AG08396 (cell line): Measurements from ENCODE around the gene IL33.

ENCODE experiments used
- DNase-seq: peaks from one replicate; pipeline ENCODE4 v3.0.0; 2012; ENCODE audit warnings: low spot score, mixed read lengths

IL33 gene

DNA sequence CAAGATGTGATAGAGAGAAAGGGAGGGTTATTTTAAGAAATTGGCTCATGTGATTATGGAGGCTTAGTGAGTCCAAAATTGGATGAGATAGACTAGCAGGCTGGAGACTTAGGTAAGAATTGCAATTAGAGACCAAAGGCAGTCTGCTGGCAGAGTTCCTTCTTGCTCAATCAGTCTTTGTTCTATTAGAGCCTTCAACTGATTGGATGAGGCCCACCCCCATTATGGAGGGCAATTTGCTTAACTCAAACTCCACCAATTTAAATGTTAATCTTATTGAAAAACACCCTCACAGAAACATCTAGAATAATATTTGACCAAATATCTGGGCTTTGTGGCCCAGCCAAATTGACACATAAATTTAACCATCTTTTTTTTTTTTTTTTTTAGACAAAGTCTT lies 88.6 kb downstream of the IL33 start:
- DNase-seq: no peak

DNA sequence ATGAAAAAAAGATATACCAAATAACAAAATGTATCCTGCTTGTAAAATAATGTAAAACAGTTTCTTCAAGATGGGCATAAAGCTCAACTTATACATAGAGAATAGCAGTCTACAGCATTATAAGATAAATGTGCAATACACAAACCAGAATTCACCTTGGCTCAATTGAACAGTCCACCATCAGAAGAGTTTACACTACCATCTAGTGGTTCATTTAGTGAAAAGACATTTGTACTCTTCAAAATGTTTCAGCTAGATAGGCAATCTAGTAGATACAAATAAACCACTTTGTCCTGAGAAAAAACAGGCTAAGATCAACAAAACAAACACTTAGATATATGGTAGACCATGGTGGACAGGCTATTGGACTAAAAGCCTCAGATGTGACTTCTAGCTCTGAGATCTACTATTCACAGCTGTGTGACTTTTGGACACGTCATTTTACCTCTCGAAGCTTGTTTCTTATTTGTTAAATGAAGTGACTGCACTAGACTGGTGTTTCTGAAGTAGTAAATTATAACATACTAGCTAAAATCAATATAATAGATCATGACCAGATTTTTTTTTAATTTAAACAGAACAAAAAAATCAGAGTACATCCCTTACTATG lies 90.5 kb downstream of the IL33 start:
- DNase-seq: peak; percentile 35
